Measurements from ENCODE around the gene SSC4D.

GRCh38 chr7:76386691-76387260 is 22.7 kb downstream of the SSC4D start:
- TF ChIP-seq CTCF (conservative IDR thresholded peaks at IDR 0.05) (no peak), ZFX (IDR thresholded peaks at IDR 0.05) (no peak)
